HFF-Myc (cell line): Measurements from ENCODE around the gene MCTP1.

Experiments used
- DNase-seq: peaks from one replicate; pipeline ENCODE4 v3.0.0-alpha.2; 2011; ENCODE audit warnings: low read depth; ENCODE audit errors: extremely low read depth
- H3K4me3 ChIP-seq: replicated peaks from 2 replicates; pipeline ENCODE4 v1.5.1; 2011; ENCODE audit warnings: low read depth, mild to moderate bottlenecking, control low read depth, low read length
- TF ChIP-seq, protein P1 (sequence below): IDR thresholded peaks from 2 replicates; pipeline ENCODE4 v1.5.1; 2012; ENCODE audit warnings: mild to moderate bottlenecking, low read depth, low read length, control low read depth; ENCODE audit errors: missing control alignments

Gene MCTP1

DNA sequence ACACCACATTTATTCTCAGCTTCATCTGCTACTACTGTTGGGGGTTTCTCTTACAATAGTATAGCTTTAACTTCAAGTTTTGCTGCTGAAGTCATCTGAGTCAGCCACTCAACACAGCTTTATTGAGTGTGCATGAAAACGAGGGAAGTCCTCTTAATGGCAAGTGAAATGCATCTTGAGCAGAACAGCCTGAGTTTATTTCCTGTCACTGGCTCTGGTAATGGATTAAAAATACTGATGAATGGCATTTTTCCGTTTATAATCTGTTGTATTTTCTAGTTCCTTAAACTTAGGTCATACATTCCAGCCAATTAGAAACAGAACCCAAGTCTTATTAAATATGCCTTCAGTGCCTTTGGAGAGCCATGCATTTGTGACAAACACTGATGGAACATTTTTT, 427.8 kb downstream of the MCTP1 start:
- H3K4me3 ChIP-seq = no peak overlapping the region
- DNase-seq = no peak
- TF ChIP-seq, protein P1, sequence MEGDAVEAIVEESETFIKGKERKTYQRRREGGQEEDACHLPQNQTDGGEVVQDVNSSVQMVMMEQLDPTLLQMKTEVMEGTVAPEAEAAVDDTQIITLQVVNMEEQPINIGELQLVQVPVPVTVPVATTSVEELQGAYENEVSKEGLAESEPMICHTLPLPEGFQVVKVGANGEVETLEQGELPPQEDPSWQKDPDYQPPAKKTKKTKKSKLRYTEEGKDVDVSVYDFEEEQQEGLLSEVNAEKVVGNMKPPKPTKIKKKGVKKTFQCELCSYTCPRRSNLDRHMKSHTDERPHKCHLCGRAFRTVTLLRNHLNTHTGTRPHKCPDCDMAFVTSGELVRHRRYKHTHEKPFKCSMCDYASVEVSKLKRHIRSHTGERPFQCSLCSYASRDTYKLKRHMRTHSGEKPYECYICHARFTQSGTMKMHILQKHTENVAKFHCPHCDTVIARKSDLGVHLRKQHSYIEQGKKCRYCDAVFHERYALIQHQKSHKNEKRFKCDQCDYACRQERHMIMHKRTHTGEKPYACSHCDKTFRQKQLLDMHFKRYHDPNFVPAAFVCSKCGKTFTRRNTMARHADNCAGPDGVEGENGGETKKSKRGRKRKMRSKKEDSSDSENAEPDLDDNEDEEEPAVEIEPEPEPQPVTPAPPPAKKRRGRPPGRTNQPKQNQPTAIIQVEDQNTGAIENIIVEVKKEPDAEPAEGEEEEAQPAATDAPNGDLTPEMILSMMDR = no peak

DNA sequence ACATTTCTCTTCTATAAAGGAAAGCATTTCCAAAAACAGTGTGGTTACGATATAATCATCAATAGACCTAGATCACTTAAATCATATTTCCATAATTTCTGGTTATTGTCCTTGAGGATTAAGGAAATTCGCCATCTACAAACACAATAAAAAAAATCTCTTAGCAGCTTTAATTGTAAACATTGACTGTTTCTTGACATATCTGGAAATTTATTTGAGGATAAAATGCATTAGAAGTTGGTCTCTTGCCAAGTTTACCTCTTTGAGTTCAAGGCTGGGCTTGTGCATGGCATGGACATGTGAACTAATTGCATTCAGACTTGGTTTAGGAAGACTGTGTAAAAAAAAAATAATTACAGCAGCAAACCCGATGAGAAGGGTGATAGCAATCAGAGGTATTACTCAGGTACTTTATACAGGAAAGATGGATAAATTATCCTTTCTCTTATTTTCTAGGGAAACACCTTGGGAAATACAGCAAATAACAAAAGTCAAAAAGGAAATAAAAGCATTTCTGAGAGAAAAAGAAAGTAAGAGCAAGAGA, 428.6 kb downstream of the MCTP1 start:
- H3K4me3 ChIP-seq = no peak overlapping the region
- DNase-seq = no peak
- TF ChIP-seq, protein P1 = no peak

DNA sequence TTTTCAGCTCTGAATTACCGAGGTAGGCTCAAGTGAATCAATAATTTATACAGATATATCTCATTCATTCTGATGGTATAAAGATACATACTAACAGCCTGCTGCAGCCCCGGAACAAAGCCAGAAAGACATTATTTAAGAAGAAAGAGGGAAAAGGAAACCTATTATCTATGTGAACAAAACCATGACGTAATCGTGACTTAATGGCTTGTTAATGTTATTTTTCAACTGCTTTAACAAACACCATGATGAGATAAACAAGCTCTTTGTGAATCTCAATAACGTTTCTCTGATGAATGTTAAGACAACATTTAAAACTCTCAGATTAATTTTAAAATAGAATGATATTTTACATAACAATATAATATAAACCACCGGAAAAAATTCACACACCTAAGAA, 429.4 kb downstream of the MCTP1 start:
- TF ChIP-seq, protein P1 = no peak
- H3K4me3 ChIP-seq = no peak overlapping the region
- DNase-seq = no peak

DNA sequence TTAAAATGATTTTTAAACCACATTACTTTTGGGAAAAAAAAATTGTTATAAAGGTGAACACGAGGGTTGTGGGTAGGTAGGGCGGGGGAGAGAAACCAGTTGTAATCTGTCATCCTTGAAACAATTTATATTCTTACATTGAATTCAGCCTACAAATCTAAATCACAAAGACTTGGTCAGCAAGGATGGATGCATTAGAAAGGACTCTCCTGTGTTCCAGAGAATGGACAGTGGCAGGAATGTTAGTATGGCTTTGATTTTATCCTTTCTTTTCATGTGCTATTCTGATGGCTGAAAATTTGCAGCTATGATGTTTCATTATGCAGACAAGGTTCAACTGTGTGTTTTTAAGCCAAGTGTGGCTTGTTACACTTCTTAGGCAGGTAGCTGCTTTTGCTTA, 431.8 kb downstream of the MCTP1 start:
- DNase-seq = no peak
- no peak overlapping the region for H3K4me3 ChIP-seq
- TF ChIP-seq, protein P1 = no peak

DNA sequence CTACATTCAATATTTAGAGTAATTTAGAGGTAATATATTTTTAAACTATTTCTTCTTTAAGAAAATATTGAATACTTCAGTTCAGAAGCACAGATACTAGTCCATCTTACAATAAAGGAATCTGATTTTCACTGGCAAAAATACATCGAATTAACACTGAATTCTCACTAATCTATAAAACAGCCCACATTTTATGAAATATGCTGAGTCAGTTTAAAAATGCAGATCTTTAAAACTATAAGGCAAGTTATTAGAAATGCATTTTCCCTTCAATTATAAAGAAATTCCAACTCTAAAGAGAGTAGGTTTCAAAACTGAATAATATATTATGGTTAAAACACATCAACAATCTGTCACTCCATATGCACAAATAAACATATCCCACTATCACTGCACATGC, 433.9 kb downstream of the MCTP1 start:
- TF ChIP-seq, protein P1 = no peak
- H3K4me3 ChIP-seq = no peak overlapping the region
- DNase-seq = no peak

DNA sequence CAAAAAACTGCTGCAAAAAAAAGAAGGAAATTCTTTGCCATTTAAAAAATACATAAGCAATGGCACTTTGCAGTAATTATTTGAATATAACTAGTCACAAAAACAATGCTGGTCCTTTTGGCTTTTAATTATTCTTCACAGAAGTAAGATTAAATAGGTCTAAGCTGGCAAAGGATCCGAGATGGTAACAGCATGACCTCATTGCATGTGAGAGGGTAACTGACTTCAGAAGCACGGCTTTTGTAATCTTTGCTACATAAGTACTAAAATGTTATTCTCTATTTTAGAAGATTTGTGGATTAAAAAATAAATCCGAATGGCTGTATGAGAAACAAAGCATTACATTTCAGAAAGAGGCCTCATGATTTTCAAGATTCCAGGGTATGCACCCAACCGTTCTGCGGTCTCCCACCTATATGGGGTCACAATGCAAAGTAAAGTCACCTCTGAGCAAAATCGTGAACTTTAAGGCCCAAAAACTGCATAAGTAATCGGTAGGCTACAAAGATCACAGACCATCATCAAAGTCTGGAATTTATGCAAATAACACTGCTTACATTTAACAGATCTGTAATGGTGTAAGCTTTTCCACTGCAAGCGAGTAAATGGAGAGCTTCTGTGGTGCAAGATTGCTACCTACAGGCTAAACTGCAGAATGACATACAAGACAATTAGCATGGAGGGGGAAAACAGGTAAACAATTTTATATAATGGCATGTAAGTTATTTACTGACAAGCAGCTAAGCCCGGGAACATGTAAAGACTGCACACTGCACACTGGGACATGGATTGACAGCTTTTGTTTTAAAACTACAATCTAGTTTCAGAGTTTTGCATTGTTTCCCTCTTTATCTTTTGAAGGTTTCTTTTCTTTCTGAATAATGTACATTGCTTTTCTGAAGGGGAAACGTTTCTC, 434.8 kb downstream of the MCTP1 start:
- TF ChIP-seq, protein P1 = peak; percentile 50
- peak; percentile 14 for DNase-seq
- H3K4me3 ChIP-seq = no peak overlapping the region

DNA sequence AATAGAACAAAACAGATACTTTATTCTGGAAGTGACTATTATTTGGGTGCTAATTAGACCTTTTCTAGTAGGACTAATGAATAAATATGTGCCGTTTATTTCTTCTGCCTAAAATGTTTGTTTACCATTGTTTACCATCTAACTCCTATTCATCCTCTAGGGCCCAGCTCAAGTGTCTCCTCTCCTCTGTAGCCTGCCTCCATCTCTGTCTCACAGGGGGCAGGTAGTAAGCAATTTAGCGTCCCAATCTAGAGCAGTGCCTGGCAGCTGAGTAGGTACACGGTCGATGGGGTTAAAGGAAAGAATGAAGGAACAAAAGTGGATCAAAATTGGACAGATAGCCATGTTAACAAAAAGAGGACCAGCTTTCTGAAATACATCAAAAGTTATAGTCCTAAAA, 435.6 kb downstream of the MCTP1 start:
- no peak for DNase-seq
- TF ChIP-seq, protein P1 = no peak

More for the DNA sequence above, 435.6 kb downstream of the MCTP1 start:
- no peak overlapping the region for H3K4me3 ChIP-seq
